ENCODE data around the gene HDAC4.

HDAC4 gene

DNA sequence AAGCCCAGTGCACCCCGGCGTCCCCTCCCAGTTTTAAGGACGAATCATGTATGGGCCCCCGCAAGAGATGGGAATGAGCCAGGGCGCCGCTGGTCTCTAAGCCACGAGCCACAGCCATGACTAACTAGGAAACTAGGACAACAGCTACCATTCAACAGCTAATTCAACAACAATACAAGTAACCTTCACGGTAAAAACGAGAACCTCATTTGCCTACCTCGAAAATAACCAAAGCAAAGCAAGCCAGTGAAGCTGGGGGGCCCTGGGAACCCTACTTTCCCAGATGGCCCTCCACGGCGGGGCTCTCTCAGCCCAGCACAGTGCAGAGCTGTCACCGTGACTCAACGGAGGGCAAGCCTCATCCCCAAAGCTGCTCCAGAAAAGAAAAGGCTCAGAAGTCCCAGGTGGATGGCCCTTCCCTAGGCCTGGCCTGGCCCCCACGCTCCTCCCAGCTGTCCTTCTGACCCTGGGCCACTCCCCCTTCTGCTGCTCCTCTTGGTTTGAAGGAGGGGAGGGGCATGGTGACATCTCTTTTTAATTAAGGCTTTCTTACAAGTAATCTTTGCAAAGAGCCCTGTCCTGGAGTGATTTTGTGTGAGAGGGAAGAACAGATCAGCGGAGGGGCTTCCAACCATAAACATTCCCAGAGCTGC is 126.3 kb downstream of the HDAC4 start:
- DNase-seq (ENCODE audit: extremely low spot score), result no peak
- ChIA-PET POLR2A (no interaction called here), CTCF (no interaction called here)
- TF ChIP-seq ELF4 (IDR thresholded peaks at IDR 0.05), result no peak
- no peak for TF ChIP-seq L3MBTL2 (conservative IDR thresholded peaks at IDR 0.05)
- no peak for TF ChIP-seq SP1 (IDR thresholded peaks at IDR 0.05)
- no peak for TF ChIP-seq HDGF (IDR thresholded peaks at IDR 0.05; ENCODE audit: borderline replicate concordance)
- TF ChIP-seq LEF1 (IDR thresholded peaks at IDR 0.05; ENCODE audit: borderline replicate concordance), result no peak
- no peak for TF ChIP-seq TARDBP (IDR thresholded peaks at IDR 0.05)
- no peak for TF ChIP-seq FOXK2 (IDR thresholded peaks at IDR 0.05)
- TF ChIP-seq, protein P1, sequence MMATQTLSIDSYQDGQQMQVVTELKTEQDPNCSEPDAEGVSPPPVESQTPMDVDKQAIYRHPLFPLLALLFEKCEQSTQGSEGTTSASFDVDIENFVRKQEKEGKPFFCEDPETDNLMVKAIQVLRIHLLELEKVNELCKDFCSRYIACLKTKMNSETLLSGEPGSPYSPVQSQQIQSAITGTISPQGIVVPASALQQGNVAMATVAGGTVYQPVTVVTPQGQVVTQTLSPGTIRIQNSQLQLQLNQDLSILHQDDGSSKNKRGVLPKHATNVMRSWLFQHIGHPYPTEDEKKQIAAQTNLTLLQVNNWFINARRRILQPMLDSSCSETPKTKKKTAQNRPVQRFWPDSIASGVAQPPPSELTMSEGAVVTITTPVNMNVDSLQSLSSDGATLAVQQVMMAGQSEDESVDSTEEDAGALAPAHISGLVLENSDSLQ (IDR thresholded peaks at IDR 0.05), result no peak
- TF ChIP-seq ARNT (IDR thresholded peaks at IDR 0.05), result no peak
- TF ChIP-seq FOXM1 (IDR thresholded peaks at IDR 0.05; ENCODE audit: borderline replicate concordance), result no peak
- no peak for TF ChIP-seq NFRKB (IDR thresholded peaks at IDR 0.05)

DNA sequence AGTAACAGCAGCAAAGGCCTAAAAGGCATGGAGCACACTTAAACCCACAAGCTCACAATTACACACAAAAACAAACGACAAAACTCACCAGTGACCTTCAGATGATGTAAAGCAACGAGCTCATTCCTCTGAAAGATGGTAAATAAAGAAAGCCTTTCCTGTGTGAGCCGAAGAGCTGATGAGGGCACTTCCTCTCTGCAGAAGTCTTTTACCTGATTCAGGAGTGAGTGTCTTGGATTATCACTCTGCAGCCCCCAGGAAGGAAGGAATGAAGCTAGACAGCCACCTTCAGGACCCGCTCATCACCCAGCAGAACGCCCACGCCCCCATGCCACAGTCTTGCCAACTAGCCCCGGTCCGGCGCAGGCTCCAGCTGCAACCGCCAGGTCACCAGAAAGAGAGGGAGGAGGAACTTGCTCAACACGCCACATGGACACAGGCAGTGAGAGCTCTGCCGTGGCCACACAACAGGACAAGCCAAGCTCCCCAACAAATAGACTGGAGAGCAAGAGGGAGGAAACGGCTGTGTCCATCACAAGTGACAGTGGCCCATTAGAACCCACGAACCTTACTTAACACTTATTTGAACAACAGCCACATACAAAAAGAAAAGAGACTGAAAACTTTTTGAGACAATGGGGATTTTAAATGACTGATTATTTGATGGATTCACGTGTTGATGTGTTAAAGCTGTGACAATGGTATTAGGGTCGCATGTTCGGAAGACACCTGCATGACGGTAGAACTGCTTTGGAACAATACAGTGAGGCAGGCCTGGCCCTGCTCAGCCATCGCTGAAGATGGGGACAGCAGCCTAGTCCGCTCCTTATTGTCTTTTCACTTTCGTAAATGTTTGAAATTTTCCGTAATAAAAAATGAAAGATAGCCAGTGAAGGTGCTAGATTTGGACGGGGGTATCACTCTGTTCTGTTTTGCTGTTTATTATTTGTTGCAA is 127.3 kb downstream of the HDAC4 start:
- ChIA-PET CTCF (interaction anchor here (0.9 kb wide), 1 partner anchor 11 kb away, joined by 3 read pairs; no protein-coding TSS in a partner anchor), POLR2A (no interaction called here)
- no peak for DNase-seq (ENCODE audit: extremely low spot score)
- TF ChIP-seq CTBP1 (IDR thresholded peaks at IDR 0.05; ENCODE audit: borderline replicate concordance) (no peak), HDGF (IDR thresholded peaks at IDR 0.05; ENCODE audit: borderline replicate concordance) (no peak), TARDBP (IDR thresholded peaks at IDR 0.05) (no peak), SUZ12 (IDR thresholded peaks at IDR 0.05) (no peak), FOXK2 (IDR thresholded peaks at IDR 0.05) (no peak)

DNA sequence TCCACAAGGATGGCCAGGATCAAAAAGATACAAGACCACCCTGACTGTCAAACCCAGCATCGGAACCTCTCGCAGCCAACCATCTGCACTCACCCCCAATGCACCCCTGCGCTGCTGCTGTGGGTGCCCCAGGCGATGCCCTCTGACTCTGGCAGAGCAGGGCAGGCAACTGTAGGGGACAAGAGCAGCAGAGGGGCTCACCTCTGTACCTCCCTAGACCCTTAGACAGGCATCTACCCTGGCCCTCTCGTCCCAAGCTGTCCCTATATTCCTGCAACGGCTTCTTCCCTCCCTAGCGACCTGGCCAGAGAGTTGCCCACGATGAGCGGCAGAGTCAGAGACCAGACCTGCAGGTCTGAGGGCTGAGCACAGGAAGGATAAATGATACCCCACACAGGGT is 128.2 kb downstream of the HDAC4 start:
- POLR2A ChIA-PET, result no interaction called here
- CTCF ChIA-PET, result no interaction called here
- DNase-seq (ENCODE audit: extremely low spot score), result no peak
- TF ChIP-seq CTBP1 (IDR thresholded peaks at IDR 0.05; ENCODE audit: borderline replicate concordance) (no peak), ELF4 (IDR thresholded peaks at IDR 0.05) (no peak)
- TF ChIP-seq, protein P1 (IDR thresholded peaks at IDR 0.05), result no peak

DNA sequence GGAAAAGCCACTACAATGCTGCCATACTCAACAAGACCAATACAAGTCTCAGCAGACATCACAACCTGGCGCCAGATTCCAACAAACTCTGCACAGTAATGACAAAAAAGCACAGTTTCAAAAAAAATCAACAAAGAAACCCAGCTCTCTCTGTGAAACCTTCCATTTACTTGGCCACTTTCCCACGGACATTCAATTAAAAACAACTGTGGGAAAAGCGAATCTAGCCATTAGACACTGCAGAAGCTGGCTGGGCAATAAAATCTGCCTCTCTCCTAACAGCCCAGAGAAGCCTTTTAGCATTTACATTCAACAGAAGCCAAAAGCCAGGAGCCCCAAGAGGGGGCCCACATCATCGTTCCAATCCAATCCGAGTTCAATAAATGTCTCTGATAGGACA is 128.9 kb downstream of the HDAC4 start:
- no peak for TF ChIP-seq ELF4 (IDR thresholded peaks at IDR 0.05)
- TF ChIP-seq FOXM1 (IDR thresholded peaks at IDR 0.05; ENCODE audit: borderline replicate concordance), result no peak
- TF ChIP-seq SUZ12 (IDR thresholded peaks at IDR 0.05), result no peak
- no peak for TF ChIP-seq FOXA1 (IDR thresholded peaks at IDR 0.05)
- TF ChIP-seq LEF1 (IDR thresholded peaks at IDR 0.05; ENCODE audit: borderline replicate concordance), result no peak
- no peak for TF ChIP-seq L3MBTL2 (conservative IDR thresholded peaks at IDR 0.05)
- no peak for TF ChIP-seq SP1 (IDR thresholded peaks at IDR 0.05)
- TF ChIP-seq, protein P1 (IDR thresholded peaks at IDR 0.05), result no peak
- no peak for TF ChIP-seq HDGF (IDR thresholded peaks at IDR 0.05; ENCODE audit: borderline replicate concordance)
- no peak for TF ChIP-seq FOXK2 (IDR thresholded peaks at IDR 0.05)
- no peak for TF ChIP-seq NFRKB (IDR thresholded peaks at IDR 0.05)
- DNase-seq (ENCODE audit: extremely low spot score), result no peak
- ChIA-PET CTCF (no interaction called here), POLR2A (no interaction called here)

DNA sequence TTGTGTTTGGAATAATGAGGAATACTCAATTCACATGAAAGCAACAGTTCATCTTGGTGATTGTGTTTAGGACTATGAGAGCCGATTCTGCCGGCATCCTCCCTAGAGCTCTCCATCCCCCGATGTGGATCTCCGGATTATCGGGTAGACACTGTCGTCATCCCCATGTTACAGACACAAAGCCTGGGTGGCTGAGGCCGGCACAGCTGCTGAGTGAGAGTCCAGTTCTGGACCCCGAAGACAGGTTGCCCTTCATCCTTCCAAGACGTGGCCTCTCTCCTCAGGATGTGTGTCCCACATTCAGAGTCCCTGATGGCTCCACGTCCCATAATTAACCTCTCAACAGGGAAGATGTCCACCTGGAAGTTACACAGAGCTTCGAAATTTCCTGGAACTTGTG is 129.3 kb downstream of the HDAC4 start:
- POLR2A ChIA-PET, result no interaction called here
- CTCF ChIA-PET, result no interaction called here
- TF ChIP-seq, protein P1 (IDR thresholded peaks at IDR 0.05), result no peak
- TF ChIP-seq SP1 (IDR thresholded peaks at IDR 0.05) (no peak), FOXK2 (IDR thresholded peaks at IDR 0.05) (no peak), CTBP1 (IDR thresholded peaks at IDR 0.05; ENCODE audit: borderline replicate concordance) (no peak), SUZ12 (IDR thresholded peaks at IDR 0.05) (no peak), L3MBTL2 (conservative IDR thresholded peaks at IDR 0.05) (no peak), LEF1 (IDR thresholded peaks at IDR 0.05; ENCODE audit: borderline replicate concordance) (no peak), ARNT (IDR thresholded peaks at IDR 0.05) (no peak), ZNF384 (IDR thresholded peaks at IDR 0.05) (no peak), ELF4 (IDR thresholded peaks at IDR 0.05) (no peak), TARDBP (IDR thresholded peaks at IDR 0.05) (no peak)
- no peak for DNase-seq (ENCODE audit: extremely low spot score)

DNA sequence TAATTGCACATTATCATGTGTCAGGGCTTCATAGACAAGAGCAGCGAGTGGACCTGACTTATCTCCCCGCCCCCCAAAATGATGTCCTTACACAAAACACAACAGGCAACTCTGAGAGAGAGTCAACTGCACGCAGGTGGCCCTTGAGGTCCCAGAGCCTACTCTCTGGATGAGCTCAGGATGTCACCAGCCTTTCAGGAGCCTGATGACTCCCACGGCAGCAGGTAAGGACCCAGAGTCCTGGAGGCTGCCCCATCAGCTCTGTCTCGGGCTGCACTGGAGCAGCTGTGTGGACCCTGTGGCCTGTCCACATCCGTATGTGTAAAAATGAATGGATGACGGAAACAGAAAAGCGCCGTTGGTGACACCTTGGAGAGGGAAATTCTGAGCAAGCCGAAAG is 130.9 kb downstream of the HDAC4 start:
- CTCF ChIA-PET, result no interaction called here
- DNase-seq (ENCODE audit: extremely low spot score), result no peak
- TF ChIP-seq TARDBP (IDR thresholded peaks at IDR 0.05) (no peak), CTBP1 (IDR thresholded peaks at IDR 0.05; ENCODE audit: borderline replicate concordance) (no peak), FOXK2 (IDR thresholded peaks at IDR 0.05) (no peak)
- POLR2A ChIA-PET, result no interaction called here

Data from HEK293T (cell line).